GM19452 (cell line): Measurements from ENCODE around the gene EPB41L1.

Source experiments
- ATAC-seq: cut with Tn5 transposase; IDR thresholded peaks from one replicate; pipeline ENCODE4 v1.9.1; 2021; ENCODE audit not compliant: unreplicated experiment

The EPB41L1 gene

DNA sequence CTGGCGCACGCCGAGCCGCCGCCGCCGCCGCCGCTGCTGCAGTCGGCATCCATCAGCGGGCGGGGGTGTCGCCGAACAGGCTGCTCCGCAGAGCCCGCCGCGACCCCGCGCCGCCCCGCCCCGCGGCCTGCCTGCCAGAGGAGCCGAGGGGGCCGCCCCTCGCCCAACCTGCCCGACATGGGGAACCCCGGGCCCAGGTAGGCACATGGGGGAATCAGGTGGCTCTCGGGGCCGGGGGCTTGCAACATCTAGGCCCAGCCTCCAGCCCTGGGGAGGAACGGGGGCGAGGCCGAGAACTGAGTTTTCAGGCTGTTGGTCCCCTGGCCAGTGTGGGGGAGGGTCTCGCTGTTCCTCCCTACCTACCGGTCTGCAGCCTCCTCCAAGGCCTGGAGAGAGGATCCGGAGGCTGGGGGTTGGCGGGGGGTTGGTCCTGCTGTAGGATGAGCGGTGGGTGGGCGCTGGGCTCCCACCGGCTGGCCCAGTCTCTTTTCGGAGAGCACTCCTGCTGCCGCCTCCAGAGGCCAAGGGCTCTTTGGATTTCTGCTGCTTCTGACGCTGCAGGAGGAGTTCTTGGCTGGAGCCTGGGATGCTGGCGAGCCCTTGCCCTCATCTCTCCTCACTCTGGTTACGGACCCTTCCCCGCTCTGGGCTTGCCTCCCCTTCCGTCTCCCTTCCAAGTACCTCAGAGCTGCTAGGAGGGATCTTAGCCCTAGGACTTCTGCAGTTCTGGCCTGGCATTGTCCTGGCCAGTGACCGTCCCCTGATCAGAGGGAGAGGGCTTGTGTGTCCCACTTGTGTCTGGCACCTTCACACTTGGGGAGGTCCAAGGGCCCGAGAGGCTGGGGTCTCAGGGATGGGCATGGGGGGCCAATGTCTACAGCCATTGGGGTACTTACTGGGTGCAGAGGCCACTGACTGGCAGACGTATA lies at the start of gene EPB41L1:
TSS of gene EPB41L1 (plus strand) at position 41 of the 929 bp plus-strand sequence. CDS start 19,038 bp downstream, outside the sequence.
- ATAC-seq, result no peak

DNA sequence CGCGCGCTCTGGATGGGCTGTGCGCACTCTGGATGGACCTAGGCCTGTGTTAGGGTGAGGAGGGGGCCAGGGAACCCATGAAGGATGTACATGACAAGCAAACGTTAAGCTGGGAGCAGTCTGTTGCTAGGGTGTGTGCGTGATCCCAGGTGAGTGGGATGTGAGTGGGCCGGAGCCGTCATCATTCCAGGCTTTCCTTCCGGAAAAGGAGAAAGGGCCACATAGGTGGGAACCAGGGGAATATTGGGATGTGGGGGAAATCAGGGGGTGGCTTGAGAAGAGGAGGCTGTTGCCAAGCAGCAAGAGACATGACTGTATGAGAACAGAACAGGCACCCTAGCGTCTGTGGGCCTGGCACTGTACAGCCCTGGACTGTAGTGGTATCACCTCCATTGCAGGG lies 49.7 kb upstream of the EPB41L1 start:
- no peak for ATAC-seq

GRCh38 chr20:36105711-36106226 lies 48.8 kb upstream of the EPB41L1 start:
- ATAC-seq, result no peak

DNA sequence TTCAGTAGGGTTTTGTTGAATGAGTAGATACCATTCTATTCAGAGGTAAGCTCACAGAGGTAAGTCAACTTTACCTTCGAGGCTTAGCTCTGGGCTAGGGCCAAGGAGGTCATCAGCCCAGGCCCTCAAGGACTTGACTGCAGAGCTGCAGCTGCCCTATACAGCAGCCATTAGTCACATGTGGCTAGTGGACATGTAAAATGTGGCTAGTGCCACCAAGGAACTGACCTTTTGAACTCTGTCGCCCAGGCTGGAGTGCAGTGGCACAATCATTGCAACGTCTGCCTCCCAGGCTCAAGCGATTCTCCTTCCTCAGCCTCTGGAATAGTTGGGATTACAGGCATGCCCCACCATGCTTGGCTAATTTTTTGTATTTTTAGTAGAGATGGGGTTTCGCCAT lies 47.9 kb upstream of the EPB41L1 start:
- ATAC-seq, result no peak

DNA sequence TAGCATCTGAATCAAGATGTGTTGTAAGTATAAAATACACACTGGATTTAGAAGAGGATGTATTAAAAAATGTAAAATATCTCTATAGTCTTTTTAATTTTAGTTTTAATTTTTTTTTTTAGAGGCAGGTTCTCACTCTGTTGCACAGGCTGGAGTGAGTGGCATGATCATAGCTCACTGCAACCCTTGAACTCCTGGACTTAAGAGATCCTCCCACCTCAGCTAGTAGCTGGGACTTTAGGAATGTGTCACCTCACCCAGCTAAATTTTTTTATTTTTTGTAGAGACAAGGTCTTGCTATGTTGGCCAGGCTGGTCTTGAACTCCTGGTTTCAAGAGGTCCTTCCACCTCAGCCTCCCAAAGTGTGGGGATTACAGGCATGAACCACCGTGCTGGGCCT lies 46.7 kb upstream of the EPB41L1 start:
- no peak for ATAC-seq

GRCh38 chr20:36109251-36109947 lies 45.1 kb upstream of the EPB41L1 start:
- no peak for ATAC-seq

GRCh38 chr20:36110994-36111393 lies 43.5 kb upstream of the EPB41L1 start:
- ATAC-seq, result no peak

- ATAC-seq, result no peak
Measured at GRCh38 chr20:36112112-36112511, 42.4 kb upstream of the EPB41L1 start.

DNA sequence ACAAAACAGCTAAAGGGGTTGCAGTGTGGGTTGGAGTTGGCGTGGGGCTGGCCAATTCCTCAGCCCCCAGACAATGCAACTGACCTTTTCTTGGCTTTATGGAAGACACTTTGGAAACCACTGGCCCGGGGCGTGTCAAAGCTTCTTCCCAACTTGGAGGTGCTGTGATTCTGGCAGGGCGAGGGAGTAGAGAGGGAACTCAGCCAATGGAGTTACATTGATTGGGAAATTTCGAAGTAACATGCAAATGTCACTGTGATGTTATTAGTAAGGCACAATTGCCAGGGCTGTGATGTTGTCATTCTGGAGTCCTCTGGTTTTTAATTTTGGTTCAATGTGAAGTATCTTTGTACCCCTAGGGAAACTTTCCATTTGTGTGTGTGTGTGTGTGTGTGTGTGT lies 41.5 kb upstream of the EPB41L1 start:
- no peak for ATAC-seq

GRCh38 chr20:36113566-36114250 lies 40.8 kb upstream of the EPB41L1 start:
- ATAC-seq, result no peak

DNA sequence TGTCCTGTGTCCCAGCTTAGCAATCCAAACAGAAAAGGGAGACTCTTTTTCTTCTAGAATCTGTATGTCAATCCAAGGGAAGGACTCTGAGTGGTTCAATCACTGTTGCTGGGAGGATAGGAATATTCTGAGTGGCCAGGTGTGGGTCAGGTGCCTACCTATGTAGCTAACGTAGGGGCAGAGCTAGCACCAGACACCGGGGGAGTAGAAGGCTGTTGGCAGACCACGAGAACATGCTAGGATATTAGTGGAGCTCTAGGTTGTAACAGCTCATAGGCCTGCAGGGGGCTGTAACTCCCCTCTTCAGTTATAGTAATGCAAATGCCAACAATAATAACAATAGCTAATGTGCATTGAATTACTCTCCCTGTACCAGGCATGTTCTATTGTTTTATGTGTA lies 39.8 kb upstream of the EPB41L1 start:
- no peak for ATAC-seq

GRCh38 chr20:36115925-36116324 lies 38.6 kb upstream of the EPB41L1 start:
- ATAC-seq, result no peak

GRCh38 chr20:36116807-36117441 lies 37.6 kb upstream of the EPB41L1 start:
- ATAC-seq, result no peak

DNA sequence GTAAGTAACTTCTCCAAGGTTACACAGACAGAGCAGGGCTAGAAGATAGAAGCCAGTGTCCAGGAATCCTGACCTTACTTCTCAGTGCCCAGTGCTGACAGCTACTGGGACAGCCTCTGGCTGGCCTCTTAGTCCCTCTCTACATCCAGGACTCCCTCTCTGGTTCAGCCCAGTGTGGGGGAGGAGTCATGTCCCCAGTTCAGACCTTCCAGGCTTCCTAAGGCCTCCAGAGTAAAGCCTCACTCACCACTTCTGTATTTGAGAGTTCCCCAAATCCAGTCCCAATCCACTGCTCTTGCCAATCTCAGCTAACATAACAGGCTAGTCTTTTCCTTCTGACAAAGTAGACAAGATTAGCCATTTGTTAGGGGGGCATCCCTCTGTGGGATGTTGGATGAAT lies 36.9 kb upstream of the EPB41L1 start:
- no peak for ATAC-seq

GRCh38 chr20:36118371-36118770 lies 36.2 kb upstream of the EPB41L1 start:
- no peak for ATAC-seq

DNA sequence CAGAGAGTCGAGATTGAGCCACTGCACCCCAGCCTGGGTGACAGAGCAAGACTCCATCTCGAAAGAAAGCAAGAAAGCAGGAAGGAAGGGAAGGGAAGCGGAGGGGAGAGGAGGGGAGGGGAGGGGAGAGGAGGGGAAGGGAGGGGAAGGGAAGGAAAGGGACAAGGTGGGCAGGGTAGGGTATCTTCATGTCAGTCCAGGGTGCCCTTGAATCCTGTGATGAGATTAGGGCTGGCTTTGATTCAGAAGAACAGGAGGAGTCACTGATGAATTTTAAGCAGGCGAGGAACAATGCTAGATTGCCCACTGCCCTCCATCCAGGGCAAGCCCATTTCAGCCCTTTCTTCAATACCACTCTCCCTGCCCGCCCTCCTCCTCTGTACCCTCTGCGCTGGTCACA lies 35.0 kb upstream of the EPB41L1 start:
- ATAC-seq, result no peak

DNA sequence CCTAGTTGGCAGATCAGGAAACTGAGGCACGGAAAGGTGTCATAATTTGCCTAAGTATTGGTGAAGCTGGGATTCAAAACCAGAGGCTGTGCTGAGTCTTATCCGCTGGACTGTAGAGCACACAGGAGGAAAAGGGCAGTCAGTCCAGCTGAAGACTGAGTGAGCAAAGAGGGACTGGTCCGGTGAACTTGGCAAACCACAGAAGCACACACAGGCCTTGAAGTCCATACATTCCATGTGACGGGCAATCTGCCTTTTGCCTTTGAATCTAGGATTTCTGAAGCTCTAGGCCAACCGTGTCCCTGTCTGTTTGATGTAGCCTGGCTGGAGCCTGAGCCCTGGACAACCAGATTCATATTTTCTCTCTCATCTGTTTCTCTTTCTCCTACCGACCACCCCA lies 34.3 kb upstream of the EPB41L1 start:
- no peak for ATAC-seq

DNA sequence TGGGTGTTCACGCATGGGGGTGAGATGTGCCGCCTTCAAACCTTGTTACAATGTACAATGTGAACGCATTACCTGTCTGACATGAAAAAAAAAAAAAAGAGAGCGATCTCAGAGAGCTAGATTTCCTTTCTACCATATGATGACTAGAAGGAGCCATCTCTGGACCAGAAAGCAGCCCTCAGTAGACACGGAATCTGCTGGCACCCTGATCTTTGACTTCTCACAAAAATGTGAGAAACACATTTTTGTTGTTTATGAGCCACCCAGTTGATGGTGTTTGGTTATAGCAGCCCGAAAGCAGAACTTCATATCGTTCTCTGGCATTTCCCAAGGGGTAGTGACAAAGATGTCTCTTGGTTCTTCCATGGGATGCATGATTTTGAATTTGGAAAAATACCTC lies 33.5 kb upstream of the EPB41L1 start:
- no peak for ATAC-seq

DNA sequence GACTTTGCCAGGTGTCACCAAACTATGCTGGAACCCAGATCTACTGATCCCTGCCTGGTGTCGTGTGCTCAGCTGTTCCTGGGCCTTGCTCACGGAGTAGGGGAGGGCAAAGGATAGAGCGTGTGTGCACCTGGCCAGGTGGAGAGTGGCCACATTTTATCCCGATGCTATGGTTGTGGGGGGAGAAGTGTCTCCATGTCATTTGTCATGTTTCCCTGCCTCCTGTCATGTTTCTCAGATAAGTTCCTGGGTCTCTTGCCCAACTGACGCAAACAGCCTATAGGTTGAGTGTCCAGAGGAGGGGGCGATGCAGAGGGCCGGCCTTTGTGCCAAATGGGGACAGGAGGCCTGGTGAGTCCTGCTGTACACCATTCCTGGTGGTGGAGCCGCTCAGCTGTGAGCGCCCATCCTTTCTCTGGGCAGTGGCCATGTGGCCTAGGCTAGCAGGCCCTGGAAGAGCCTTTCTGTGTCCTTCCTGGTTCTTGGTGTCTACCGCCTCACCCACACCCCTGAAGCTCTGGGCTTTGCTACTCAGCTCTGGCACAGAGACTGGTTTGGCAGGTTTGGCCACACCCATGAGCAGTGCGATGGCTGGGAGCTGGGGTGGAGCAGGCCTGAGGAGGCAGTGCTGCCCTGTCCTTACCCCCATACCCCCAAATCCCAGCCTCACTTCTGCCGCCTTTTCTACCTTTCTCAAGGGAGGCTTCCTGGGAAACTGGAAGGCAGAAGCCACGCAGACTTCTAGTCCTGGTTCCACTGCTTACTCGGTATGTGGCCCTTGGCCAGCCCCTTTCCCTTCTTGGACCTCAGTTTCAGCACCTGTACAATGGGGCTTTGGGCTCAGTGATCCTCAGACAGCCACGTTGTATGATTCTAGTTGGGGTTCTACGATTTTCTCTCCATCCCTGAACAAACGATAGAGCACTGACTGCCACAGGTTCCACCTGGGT lies 32.3 kb upstream of the EPB41L1 start:
- no peak for ATAC-seq

GRCh38 chr20:36122931-36123288 lies 31.6 kb upstream of the EPB41L1 start:
- ATAC-seq, result no peak
